ENCODE measurements around the gene APOBR.

DNA sequence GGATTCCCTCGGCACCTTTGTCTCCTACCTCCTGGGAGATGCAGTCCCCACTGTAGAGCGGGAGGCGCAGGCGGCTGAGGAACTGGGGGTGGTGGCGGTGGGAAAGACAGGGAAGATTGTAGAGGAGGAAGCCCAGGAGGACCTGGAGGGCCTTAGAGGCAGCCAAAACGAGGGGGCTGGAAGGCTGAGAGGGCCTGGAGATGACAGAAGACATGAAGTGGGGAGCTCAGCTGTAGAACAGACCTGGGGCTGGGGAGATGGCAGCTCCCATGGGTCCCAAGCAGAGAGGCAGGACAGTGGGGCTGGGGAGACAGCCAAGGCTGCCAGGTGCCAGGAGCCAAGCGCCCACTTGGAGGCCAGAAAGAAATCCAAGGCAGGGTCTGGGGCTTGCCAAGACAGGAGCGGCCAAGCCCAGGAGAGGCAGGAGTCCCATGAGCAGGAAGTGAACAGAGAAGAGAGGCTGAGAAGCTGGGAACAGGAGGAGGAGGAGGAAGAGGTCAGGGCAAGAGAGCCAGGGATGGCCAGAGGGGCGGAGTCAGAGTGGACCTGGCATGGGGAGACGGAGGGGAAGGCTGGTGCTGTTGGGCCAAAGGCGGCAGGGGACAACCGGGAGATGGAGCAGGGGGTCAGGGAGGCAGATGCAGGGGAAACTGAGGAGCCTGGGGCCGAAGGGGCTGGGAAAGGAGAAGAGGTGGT, 803 bp downstream of the APOBR start:
- TF ChIP-seq, protein P1, sequence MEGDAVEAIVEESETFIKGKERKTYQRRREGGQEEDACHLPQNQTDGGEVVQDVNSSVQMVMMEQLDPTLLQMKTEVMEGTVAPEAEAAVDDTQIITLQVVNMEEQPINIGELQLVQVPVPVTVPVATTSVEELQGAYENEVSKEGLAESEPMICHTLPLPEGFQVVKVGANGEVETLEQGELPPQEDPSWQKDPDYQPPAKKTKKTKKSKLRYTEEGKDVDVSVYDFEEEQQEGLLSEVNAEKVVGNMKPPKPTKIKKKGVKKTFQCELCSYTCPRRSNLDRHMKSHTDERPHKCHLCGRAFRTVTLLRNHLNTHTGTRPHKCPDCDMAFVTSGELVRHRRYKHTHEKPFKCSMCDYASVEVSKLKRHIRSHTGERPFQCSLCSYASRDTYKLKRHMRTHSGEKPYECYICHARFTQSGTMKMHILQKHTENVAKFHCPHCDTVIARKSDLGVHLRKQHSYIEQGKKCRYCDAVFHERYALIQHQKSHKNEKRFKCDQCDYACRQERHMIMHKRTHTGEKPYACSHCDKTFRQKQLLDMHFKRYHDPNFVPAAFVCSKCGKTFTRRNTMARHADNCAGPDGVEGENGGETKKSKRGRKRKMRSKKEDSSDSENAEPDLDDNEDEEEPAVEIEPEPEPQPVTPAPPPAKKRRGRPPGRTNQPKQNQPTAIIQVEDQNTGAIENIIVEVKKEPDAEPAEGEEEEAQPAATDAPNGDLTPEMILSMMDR (IDR thresholded peaks at IDR 0.05): no peak
- no peak for TF ChIP-seq POLR2A (IDR thresholded peaks at IDR 0.05)

Measured in adrenal gland (tissue), 5 donors.